HG03159 (cell line): ENCODE measurements around the gene LAMA2.

ENCODE experiments used
- ATAC-seq: cut with Tn5 transposase; IDR thresholded peaks from one replicate; pipeline ENCODE4 v1.9.1; 2021; ENCODE audit warnings: mild to moderate bottlenecking, moderate library complexity; ENCODE audit not compliant: unreplicated experiment

Gene LAMA2

DNA sequence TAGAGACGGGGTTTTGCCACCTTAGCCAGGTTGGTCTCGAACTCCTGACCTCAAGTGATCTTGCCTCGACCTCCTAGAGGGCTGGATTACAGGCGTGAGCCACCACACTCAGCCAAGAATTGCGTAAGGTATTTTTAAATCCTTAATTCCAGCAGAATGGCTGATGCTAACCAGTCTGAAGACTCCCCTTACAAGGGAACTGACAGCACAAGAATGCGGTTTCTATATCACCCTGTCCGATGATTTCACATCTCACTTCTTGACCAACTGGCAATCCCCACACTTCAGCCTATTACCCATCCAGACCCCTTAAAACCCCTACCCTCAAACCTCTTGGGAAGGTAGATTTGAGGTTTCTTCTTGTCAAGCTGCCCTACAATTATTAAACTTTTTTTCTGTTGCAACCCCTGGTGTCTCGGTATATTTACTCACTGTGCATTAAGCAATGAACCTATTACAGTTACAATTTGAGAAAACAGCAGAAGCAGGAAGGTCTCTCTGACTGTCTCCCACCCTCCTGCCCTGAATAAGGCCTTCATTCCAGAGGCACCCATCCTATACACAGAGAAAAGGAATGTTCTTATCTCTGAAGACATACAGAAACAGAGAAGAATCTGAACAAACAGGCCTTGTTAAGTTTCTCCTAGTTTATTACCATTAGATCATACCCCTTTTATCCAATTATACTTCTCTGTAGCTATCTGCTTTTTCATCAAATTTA lies 662.1 kb downstream of the LAMA2 start:
- ATAC-seq: no peak

DNA sequence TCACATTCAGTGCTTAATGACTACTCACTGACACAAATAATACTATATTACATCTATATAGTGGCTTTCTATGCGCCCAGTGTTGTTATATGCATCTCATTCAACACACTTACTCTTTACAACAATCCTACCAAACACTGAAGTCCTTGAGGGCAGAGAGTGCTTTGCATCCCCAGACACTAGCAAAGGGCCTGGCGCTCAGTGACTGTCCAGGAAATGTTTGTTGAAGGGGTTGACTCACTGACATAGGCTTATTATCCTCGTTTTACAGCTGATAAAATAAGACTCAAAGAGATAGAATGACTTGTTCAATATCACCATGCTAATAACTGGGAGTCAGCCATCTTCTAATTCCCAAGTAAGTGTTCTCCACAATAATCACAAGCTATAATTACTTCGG lies 663.8 kb downstream of the LAMA2 start:
- no peak for ATAC-seq

DNA sequence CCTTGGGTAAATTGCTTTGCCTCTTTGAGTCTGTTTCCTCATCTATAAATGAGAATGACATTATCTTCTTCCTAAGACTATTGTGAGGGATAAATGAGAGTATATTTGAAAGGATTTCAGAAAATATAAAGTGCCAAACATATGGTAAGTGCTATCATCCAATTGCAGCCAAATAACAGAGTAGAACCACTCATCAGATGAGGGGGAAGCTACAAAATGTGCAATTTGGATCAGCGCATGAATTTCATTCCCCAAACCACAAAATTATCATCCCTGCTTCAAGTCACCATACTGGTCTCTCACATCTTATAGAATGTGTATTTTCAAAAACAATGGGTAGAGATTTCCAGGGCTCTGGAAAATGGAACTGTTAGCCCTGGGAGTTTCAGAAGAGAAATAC lies 668.5 kb downstream of the LAMA2 start:
- ATAC-seq: no peak

DNA sequence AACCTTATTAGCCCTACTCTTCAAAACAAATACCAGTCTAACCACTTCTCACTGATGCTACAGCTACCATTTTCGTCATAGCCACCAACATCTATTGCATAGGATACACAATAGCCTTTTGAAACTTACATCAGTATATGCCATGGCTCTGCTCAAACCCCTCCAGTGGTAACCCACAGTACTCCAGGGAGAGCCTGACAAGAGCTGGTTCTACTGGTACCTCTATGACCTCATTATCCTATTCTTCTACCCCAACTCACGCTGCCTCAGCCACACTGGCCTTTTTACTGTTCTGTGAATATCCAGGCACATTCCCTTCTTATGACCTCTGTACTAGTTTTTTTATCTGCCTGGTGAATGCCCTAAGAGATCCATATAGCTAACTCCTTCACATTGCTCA lies 669.5 kb downstream of the LAMA2 start:
- no peak for ATAC-seq

DNA sequence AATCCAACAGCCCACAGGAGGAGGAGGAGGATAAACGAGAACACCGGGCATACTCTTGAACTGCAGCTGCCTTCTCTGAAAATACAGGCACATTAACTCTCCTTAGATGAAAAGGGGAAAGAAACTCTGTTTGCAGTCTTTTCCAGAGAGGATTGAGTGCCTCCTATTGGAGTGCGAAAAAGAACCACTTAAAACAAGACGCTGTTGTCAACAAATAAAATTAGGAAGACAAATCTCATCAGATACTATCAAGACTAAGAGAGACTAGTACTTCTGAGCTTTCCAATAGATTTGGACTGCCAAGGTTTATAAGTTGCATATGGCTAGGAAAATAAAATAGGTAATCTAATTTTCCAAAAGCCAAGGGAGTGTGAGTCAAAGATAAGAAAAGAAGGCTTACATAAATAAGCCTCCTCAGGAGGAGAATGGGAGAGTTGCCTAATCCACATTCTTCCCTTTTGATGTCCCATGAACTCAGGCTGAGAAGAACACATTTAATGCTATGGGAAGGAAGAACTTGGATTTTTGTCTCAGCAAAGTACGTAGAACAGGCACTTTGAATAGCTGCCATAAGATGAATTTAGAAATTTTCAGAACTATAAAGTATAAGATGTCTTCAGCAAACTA lies 672.4 kb downstream of the LAMA2 start:
- no peak for ATAC-seq

DNA sequence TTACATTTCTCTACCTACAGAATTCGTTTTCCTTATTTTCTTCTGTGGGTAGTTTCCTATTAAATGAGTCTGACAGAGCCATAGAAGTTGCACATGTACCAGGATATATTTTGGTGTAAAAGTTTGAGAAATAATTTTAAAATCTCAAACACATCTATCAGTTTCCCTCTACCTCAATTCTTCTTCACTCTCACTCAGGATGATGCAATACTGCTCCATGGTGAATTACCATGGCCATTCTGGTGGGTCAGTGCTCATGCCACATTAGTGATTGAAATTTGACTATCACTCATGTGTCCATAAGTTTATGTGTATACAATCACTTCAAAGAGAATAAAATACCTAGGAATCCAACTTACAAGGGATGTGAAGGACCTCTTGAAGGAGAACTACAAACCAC lies 675.3 kb downstream of the LAMA2 start:
- no peak for ATAC-seq

DNA sequence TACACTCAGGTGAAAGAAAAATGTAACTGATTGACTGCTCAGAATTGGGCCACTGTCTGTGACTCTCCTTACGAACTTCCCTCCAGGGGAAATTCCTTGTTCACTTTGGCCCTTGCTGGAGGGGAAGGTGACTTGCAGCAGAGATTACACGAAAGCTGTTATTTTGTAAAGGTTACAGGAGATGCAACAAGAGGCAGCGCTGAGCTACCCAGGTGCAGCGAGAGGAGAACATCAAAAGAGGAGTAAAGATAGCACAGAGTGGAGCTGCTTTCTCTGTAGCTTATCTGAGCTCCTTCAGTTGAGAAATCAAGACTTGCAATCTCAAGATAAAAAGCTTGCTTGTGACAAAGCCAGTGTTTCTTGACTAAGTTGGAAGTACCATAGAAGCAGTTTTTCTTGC lies 682.4 kb downstream of the LAMA2 start:
- ATAC-seq: no peak

DNA sequence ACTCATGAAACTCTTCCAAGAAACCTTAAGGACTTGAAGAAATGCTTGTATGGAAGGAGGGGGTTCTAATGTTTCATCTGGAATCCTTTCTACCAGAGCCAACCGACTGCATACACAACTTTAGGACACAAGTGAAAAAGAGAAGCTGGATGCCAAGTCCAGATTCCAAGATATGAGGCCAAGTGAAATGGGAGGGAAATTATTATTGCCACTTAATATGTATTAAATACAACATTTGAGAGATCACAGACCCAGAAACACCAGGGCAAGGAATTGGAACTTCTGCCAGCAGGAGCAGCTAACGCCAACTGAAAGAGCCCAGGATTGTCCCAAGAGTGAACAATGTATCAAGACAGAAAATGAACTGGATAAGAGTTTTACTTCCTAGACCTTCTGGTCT lies 682.9 kb downstream of the LAMA2 start:
- ATAC-seq: no peak
